Glomerular visceral epithelial cell (primary cell): ENCODE measurements around the gene NELFE.
A peak's percentile ranks its signal among the peaks of the same experiment; 100 is the strongest.
"Not testable (repeated sequence)": the region's sequence is repeated elsewhere in the genome, so short reads cannot be mapped to it uniquely, and the experiment has no call there.

Experiments
- DNase-seq: peaks from one replicate; pipeline ENCODE4 v3.0.0-alpha.2; 2016; ENCODE audit errors: extremely low spot score

Gene NELFE

DNA sequence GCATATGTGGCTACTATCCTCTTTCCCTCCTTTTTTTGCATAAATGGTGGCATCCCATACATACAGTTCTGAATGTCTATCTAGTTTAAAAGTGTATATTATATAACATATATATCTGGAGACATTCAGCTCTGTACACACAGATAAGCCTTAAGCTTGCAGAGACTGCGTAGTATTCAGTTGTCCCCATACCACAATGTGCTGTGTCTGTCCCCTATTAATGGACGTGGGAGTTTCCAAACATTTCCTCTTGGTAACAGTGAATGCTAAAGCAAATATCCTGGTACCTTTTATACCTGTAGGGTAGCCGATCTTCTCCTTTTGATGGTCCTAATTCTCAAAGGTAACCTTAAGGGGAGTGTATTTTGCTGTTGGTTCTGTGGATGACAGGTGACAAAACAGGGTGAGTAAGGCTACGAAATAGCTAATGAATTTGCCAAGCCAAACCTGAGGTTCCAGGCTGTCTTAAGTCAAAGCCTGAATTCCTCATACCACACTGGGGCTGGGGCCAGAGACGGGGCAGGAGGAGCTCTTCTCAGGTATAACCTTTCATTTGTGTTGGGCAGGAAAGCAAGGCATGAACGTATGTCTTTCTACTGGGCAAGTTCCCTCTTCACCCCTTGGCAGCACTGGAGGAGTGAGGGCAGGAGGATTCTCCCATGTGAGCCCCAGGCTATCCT, 39.0 kb downstream of the NELFE start:
- DNase-seq: no peak

DNA sequence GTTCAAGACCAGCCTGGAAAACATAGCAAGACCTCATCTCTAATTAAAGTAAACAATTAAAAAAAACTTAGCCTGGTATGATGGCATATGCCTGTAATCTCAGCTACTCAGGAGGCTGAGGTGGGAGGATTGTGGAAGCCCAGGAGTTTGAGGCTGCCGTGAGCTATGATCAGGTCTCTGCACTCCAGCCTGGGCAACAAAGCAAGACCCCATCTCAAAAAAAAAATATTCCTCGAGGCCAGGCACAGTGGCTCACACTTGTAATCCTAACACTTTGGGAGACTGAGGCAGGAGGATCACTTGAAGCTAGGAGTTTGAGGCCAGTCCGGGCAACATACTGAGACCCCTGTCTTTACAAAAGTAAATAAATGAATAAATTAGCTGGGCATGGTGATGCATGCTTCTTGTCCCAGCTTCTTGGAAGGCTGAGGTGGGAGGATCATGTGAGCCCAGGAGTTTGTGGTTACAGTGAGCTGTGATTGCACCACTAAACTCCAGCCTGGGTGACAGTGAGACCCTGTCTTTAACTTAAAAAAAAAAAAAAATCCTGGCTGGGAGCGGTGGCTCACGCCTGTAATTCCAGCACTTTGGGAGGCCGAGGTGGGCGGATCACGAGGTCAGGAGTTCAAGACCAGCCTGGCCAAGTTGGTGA, 40.6 kb downstream of the NELFE start:
- DNase-seq: no peak

DNA sequence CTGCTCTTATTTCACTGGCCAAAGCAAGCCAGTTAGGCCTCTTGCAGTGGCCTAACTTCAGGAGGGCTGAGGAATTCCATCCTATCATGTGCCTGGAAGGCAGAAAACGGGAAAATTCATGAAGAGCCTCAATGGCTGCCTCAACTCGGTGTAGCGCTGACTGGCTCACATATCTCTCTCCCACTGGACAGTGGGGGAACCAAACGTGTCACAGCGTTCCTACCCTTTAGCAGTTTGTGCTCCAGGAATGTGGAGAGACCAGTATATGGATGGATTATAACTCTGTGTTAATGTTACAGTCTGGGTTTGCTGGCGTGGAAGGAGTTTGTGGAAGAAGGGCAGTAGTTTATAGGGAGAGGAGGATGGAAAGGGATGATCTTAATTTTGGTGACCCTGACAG, 43.0 kb downstream of the NELFE start:
- no peak for DNase-seq

DNA sequence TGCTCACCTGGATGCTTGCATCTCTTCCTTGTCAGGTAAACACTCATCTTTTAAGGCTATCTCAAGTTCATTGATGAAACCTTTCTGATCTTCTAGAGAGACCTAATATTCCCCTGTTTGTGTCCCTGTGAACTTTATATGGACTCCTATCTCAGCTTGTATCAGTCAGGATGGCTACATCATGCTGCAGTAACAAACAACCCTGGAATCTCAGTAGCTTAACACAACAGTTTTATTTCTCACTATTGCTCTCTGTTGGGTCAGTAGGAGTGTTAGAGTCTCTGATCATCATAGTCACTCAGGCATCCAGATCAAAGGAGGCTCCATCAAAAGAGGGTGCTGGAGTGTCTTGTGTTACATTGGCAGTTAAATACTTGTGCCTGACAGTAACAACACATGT, 43.4 kb downstream of the NELFE start:
- DNase-seq: no peak

DNA sequence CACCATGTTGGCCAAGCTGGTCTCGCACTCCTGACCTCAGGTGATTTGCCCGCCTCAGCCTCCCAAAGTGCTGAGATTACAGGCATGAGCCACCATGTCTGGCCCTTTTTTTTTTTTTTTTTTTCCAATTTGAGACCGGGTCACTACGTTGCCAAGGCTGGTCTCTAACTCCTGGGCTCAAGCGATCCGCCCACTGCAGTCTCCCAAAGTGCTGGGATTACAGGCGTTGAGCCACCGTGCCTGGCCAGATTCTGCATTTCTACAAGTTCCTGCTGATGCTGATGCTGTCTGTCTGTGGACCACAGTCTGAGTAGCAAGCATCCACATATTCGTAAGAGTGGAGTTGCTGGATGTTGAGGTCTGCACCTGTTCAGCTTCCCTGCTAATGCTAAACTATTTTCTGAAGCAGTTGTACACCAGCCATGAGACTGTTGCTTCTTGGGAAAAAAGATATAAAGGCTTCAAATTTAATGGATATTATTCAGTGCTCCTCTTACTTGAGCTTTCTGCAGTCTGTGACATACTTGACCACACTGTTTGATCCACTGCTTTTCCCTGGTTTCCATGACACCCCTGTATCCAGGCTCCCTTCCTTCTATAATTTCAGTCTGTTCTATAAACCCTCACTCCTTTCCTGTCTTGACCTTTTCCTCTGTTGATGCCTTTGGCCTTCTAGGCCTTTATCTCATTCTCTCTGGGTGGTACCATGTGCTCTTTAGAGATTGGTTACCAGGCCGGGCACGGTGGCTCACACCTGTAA, 46.8 kb downstream of the NELFE start:
- DNase-seq: no peak

DNA sequence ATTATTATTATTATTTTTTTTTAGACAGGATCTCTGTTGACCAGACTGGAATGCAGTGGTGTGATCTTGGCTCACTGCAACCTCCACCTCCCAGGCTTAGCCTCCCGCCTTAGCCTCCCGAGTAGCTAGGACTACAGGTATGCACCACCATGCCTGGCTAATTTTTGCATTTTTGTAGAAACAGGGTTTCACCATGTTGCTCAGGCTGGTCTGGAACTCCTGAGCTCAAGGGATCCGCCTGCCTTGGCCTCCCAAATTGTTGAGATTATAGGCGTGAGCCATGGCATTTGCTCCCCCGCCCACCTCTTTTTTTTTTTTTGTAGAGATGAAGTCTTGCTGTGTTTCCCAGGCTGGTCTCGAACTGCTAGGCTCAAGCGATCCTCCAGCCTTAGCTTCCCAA, 49.5 kb downstream of the NELFE start:
- not testable (repeated sequence) for DNase-seq

DNA sequence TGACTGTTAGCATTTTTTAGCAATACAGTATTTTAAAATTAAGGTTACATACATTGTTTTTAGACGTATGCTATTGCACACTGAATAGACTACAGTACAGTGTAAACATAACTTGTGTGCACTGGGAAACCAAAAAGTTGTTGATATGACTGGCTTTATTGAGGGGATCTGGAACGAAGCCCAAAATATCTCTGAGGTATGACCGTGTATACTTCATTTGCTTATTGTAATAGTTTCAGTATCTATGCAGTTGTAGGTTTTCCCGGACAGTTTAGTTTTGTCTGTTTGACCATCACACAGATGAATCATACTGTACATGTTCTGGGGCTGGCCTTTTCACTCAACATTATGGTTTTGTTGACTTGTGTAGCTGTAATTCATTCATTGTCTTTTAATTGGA, 50.0 kb downstream of the NELFE start:
- DNase-seq: peak; percentile 47

DNA sequence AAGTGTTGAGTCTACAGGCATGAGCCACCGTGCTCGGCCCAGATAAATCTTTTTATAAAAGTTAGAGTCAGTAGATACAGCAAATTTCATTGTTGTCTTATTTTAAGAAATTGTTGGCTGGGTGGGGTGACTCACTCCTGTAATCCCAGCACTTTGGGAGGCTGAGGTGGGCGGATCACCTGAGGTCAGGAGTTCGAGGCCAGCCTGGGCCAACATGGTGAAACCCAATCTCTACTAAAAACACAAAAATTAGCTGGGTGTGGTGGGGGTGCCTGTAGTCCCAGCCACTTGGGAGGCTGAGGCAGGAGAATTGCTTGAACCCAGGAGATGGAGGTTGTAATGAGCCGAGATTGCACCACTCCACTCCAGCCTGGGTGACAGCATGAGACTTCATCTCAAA, 50.5 kb downstream of the NELFE start:
- not testable (repeated sequence) for DNase-seq

DNA sequence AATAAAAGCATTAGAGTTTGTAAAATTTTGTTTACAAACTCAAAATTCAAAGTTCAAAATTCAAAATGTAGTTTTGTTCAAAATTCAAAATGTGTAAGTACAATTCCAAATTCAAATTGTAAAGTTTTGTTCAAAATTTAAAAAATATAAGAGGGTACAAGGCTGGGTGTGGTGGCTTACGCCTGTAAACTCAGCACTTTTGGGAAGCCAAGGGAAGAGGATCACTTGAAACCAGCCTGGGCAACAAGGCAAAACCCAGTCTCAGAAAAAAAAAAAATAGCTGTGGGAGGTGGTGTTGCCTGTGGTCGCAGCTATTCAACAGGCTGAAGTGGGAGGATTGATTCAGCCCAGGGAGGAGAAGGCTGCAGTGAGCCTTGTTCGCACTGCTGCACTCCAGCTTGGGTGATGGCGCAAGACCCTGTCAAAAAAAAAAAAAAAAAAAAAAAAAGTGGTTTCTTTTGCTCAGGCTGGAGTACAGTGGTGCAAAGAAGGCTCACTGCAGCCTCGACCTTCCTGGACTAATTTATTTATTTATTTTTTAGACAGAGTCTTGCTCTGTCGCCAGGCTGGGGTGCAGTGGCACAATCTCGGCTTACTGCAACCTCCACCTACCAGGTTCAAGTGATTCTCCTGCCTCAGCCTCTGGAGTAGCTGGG, 51.5 kb downstream of the NELFE start:
- DNase-seq: peak; percentile 86

DNA sequence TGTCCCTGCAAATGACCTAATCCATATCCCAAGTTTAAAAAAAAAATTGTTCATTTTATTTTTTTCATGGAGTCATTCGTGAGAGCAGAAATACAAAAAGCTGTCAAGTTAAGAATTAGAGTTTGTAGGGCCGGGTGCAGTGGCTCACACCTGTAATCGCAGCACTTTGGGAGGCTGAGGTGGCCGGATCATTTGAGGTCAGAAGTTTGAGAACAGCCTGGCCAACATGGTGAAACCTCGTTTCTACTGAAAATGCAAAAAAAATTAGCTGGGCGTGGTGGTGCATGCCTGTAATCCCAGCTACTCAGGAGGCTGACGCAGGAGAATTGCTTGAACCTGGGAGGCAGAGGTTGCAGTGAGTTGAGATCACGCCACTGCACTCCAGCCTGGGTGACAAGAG, 52.0 kb downstream of the NELFE start:
- DNase-seq: not testable (repeated sequence)

DNA sequence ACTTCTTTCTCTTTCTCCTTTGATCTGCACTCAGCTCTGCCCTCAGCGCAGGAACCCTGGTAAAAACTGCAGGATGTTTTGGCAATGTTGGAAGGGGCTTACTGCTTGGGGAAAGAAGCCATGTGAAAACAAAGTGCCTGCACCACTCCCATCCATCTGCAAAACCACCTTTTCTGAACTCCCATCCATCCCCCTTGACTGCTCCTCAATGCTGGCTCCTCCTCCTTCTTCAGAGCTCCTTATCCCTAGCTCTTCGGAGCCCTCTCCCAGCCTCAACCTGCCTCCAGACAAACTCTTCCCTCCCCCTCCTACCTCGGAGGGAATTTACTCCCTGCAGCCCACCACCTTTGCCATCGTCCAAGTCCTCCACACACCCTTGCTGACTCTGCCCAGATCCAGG, 52.6 kb downstream of the NELFE start:
- no peak for DNase-seq

DNA sequence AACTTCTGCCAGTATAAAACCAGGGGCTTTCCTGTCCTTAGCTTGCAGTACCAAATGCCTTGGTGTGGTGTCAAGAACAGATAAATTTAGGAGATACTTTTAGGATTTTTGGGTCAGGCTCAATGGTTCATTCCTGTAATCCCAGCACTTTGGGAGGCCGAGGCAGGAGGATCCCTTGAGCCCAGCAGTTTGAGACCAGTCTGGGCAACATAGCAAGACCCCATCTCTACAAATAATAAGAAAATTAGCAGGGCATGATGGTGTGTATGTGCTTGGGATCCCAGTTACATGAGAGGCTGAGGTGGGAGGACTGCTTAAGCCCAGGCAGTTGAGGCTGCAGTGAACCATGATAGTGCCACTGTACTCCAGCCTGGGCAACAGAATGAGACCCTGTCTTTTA, 53.7 kb downstream of the NELFE start:
- DNase-seq: no peak

DNA sequence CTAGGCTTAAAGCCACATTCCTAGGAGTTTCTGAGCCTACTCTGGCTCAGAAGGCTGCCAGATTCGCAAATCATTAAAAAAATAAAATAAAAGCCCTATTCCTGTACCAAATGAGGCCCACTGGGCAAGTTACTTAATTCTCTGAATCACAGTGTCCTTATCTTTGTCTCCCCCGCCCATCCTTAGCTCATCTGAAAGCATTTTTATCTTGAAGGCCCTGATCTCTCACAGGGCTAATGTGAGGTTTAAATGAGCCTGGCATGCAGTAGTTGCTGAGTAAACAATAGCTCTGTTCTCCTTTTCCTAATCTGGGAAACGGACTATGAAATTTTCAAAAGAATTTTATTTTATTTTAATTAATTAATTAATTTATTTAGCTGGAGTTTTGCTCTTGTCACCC, 54.8 kb downstream of the NELFE start:
- no peak for DNase-seq
